Thyroid gland (tissue), 4 donors: Measurements from ENCODE around the gene PTPRN. TPM values are rescaled to one million over a fixed set of nuclear protein-coding genes. Genes with fewer than 3 reads are reported as not detected.

Source experiments
- DNase-seq, 2 donors: peaks; one replicate each; pipeline ENCODE4 v3.0.0-alpha.2; 2019
- H3K27ac ChIP-seq, 3 donors: fragments of 200-600 bp; sonication (generic); 1 replicate in 2 of 3; 2 replicates in 1 of 3; pipeline ENCODE4 v1.5.1; 2016 to 2019; ENCODE audit warnings: mild to moderate bottlenecking in 1 of 3, moderate library complexity in 1 of 3
- H3K27me3 ChIP-seq: fragments of 200-600 bp; sonication (generic); one replicate; pipeline ENCODE4 v1.5.1; 2019
- H3K36me3 ChIP-seq, 2 donors: fragments of 200-600 bp; sonication (generic); one replicate each; pipeline ENCODE4 v1.5.1; 2016 to 2019
- H3K4me1 ChIP-seq, 2 donors: fragments of 200-600 bp; sonication (generic); one replicate each; pipeline ENCODE4 v1.5.1; 2017 to 2019
- H3K4me3 ChIP-seq, 3 donors: fragments of 200-600 bp; sonication (generic); replicated peaks in 1 of 3; 1 replicate in 2 of 3; 2 replicates in 1 of 3; pipeline ENCODE4 v1.5.1; 2016; ENCODE audit warnings: mild to moderate bottlenecking in 1 of 3
- H3K9me3 ChIP-seq: fragments of 200-600 bp; sonication (generic); one replicate; pipeline ENCODE4 v1.5.1; 2017
- POLR2A ChIP-seq, 2 donors: fragments of 450-650 bp; IDR thresholded peaks; one replicate each; pipeline ENCODE4 v1.6.1; 2017; ENCODE audit warnings: antibody characterized with exemption in 2 of 2, mild to moderate bottlenecking in 2 of 2, moderate library complexity in 1 of 2
- WGBS, 2 donors: methylation state at CpG; one replicate each; pipeline ENCODE4 v1.1.5; 2017; 5-methylcytosine and 5-hydroxymethylcytosine counted together
- intact Hi-C: fragments of 100-400 bp; cut with DNase I; formaldehyde crosslinking; loops from one replicate; pipeline ENCODE4 v1.15.1; 2023
- total RNA-seq, 4 donors: library from RNA; depleted of rRNA; stranded (reverse); fragments of >200 nt; gene quantifications; one replicate each; pipeline ENCODE4 v1.2.3, GENCODE V29; 2016
- TF ChIP-seq, protein P1 (sequence below), 6 experiments: fragments of 200-600 bp in 3 of 6; fragments of 450-650 bp in 3 of 6; sonication (generic) in 3 of 6; IDR thresholded peaks; one replicate each; pipeline ENCODE4 v1.5.1; 2016 to 2019; ENCODE audit warnings: antibody characterized with exemption in 6 of 6, mild to moderate bottlenecking in 2 of 6, inconsistent platforms in 1 of 6, moderate library complexity in 1 of 6

PTPRN gene
- total RNA-seq, 4 donors from 2014 or later, result 1.9 to 4.6 (median 4.4) TPM; not detected in 1

DNA sequence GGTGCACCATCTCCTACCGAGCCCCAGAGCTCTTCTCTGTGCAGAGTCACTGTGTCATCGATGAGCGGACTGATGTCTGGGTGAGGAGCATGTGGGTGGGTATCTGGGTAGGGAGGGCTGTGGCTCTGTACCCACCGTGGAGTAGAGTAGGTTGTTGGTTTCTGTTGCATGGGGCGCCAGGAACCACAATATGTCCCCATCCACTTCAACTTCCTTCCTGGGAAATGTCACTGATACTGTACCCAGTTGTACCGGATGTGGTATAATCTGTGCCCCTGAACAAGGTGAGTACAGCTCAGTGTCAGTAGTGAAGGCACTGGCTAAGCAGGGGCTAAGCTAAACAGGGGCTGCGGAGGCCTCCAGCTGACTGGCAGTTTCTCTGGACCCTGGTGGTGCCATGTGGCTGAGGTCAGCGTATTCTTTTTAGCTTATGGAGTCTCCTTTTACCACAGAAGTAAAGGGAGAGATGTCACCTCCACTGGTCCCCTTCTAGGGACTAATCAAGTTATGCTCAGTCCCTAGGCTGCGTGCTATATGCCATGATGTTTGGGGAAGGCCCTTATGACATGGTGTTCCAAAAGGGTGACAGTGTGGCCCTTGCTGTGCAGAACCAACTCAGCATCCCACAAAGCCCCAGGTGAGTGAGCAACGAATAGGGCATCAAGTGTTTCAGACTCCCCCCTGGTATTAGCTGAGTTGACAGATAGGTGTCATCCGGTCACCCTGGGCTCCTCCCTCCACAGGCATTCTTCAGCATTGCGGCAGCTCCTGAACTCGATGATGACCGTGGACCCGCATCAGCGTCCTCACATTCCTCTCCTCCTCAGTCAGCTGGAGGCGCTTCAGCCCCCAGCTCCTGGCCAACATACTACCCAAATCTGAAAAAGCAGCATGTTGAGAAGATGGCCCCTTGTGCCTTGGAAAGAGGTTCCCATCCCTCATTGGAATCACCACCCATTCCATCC is 61.2 kb downstream of the PTPRN start:
- Histone ChIP-seq H3K27ac (peak overlapping the region in 2 of 3 donors; percentile 88 to 93), H3K4me3 (no peak overlapping the region), H3K4me1 (peaks cover 29 to 66% of the 10 kb centered on the region in 2 donors), H3K9me3 (no peaks in the 10 kb centered on the region), H3K36me3 (peaks cover 0 to 4% of the 10 kb centered on the region in 2 donors), H3K27me3 (no peaks in the 10 kb centered on the region)
- no peak for DNase-seq
- TF ChIP-seq, protein P1, sequence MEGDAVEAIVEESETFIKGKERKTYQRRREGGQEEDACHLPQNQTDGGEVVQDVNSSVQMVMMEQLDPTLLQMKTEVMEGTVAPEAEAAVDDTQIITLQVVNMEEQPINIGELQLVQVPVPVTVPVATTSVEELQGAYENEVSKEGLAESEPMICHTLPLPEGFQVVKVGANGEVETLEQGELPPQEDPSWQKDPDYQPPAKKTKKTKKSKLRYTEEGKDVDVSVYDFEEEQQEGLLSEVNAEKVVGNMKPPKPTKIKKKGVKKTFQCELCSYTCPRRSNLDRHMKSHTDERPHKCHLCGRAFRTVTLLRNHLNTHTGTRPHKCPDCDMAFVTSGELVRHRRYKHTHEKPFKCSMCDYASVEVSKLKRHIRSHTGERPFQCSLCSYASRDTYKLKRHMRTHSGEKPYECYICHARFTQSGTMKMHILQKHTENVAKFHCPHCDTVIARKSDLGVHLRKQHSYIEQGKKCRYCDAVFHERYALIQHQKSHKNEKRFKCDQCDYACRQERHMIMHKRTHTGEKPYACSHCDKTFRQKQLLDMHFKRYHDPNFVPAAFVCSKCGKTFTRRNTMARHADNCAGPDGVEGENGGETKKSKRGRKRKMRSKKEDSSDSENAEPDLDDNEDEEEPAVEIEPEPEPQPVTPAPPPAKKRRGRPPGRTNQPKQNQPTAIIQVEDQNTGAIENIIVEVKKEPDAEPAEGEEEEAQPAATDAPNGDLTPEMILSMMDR (IDR thresholded peaks at IDR 0.05), result no peak
- no peak for TF ChIP-seq POLR2A (IDR thresholded peaks at IDR 0.05)
- intact Hi-C loops, result loop anchor here (5.0 kb wide), 1 partner anchor 34 kb away; no protein-coding TSS in a partner anchor
- WGBS, 2 donors, result 84 to 90% methylated on average over 15 to 17 of the region's 17 CpGs

DNA sequence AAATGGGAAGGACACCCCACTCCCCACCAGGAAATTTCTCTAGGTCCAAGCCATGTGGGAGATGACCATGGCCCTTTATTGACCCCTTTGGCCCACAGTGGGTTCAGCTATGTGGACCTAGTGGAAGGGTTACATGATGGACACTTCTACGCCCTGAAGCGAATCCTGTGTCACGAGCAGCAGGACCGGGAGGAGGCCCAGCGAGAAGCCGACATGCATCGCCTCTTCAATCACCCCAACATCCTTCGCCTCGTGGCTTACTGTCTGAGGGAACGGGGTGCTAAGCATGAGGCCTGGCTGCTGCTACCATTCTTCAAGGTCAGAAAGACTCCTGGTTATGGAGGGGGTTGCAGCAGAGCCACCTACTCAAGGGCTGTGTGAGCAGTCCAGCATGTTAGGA is 62.6 kb downstream of the PTPRN start:
- H3K9me3 ChIP-seq, result no peaks in the 10 kb centered on the region
- peaks cover 24 to 53% of the 10 kb centered on the region in 2 donors for H3K4me1 ChIP-seq
- DNase-seq, result no peak
- no peak overlapping the region for H3K4me3 ChIP-seq
- intact Hi-C loops, result loop anchor here (5.0 kb wide), 1 partner anchor 36 kb away; no protein-coding TSS in a partner anchor
- TF ChIP-seq POLR2A (IDR thresholded peaks at IDR 0.05), result no peak
- TF ChIP-seq, protein P1 (IDR thresholded peaks at IDR 0.05), result no peak
- 91 to 96% methylated on average over 7 to 10 of the region's 10 CpGs for WGBS, 2 donors
- H3K27me3 ChIP-seq, result no peaks in the 10 kb centered on the region
- peak overlapping the region in 1 of 3 donors; percentile 86 for H3K27ac ChIP-seq
- peaks cover 0 to 4% of the 10 kb centered on the region in 2 donors for H3K36me3 ChIP-seq

DNA sequence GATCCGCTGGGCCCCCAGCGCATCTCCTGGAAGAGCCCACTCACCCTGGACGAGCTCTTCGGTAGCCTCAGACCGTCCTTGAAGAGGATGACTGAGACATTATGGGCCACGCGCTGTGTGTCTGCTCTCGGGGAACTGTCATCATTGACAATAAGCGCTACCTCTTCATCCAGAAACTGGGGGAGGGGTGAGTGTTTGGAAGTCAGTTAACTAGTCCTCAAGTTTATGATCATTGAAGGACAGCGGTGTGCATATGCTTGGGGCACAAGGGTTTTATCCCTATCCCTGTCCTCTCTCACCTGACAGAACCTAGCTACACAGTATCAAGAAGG is 63.3 kb downstream of the PTPRN start:
- no peaks in the 10 kb centered on the region for H3K27me3 ChIP-seq
- peaks cover 24 to 53% of the 10 kb centered on the region in 2 donors for H3K4me1 ChIP-seq
- H3K36me3 ChIP-seq, result peaks cover 0 to 4% of the 10 kb centered on the region in 2 donors
- H3K9me3 ChIP-seq, result no peaks in the 10 kb centered on the region
- no peak for DNase-seq
- peak overlapping the region; percentile 35 to 89 (median 86) for H3K27ac ChIP-seq
- WGBS, 2 donors, result 15 to 17% methylated on average over 10 of the region's 10 CpGs
- H3K4me3 ChIP-seq, result peak overlapping the region; percentile 21 to 83 (median 72)
- TF ChIP-seq, protein P1 (IDR thresholded peaks at IDR 0.05), result no peak
- no peak for TF ChIP-seq POLR2A (IDR thresholded peaks at IDR 0.05)
- intact Hi-C loops, result loop anchor here (5.0 kb wide), 1 partner anchor 36 kb away; no protein-coding TSS in a partner anchor

DNA sequence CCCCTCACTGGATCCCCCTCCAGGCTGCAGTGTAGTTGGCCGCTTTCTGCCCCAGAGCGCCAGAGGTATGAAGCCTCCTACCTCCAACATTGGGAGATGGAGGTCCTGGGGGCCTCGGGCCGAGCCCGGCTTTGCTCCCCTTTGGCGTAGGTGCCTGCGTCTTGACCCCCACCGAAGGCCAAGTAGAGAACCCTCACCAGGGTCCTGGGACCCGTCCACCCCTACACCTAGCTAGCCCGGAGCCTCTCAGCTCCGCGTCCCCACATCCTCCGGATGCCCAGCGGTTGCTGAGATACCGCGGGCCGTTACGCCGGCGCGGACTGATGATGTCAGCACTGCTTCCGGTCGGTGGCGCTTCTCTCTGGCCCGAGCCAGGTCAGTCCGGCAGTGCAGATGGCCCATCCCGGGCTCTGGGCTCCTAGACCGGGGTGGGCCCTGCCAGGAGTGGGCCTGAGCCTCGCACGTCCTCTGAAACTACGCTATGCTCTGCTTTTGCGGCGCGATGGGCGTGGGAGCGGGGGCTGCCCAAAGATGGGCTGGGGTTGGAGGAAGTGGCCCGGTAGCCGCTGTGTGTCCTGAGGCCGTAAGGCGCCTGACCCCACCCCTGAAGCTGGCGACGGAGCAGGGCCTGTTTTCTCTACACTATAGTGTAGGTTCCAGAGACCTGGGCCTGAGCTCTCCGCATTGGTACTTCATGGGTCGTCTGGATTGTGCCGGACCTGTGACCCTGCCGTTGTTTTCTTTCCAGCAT is 63.9 kb downstream of the PTPRN start, which contains the start of the genes GLB1L and STK16:
Gene GLB1L, minus strand, starts transcription at position 297 of the 751 bp plus-strand sequence. CDS start 1,871 bp downstream, outside the sequence.
Gene STK16, plus strand, starts transcription at position 332 of the 751 bp plus-strand sequence. CDS start 521 bp downstream, outside the sequence.
- H3K4me3 ChIP-seq, result peak within 1 kb of the TSS; percentile 21 to 83 (median 72)
- H3K27me3 ChIP-seq, result no peaks in the 10 kb centered on the region
- intact Hi-C loops, result loop anchor here (5.0 kb wide), 1 partner anchor 37 kb away; no protein-coding TSS in a partner anchor
- peaks cover 22 to 49% of the 10 kb centered on the region in 2 donors for H3K4me1 ChIP-seq
- 2 to 3% methylated on average over 7 to 16 of the region's 46 CpGs for WGBS, 2 donors
- peaks cover 0 to 4% of the 10 kb centered on the region in 2 donors for H3K36me3 ChIP-seq
- TF ChIP-seq POLR2A (IDR thresholded peaks at IDR 0.05), result peak in 1 of 2 donors; percentile 88
- TF ChIP-seq, protein P1 (IDR thresholded peaks at IDR 0.05), result peak in 1 of 6 experiments; percentile 7
- no peaks in the 10 kb centered on the region for H3K9me3 ChIP-seq
- peak within 1 kb of the TSS; percentile 35 to 89 (median 86) for H3K27ac ChIP-seq
- peak; percentile 93 to 94 for DNase-seq
